ENCODE measurements around the gene USP12. TPM values are rescaled to one million over a fixed set of nuclear protein-coding genes. Genes with fewer than 3 reads are reported as not detected.
"Not testable (repeated sequence)": the region's sequence is repeated elsewhere in the genome, so short reads cannot be mapped to it uniquely, and the experiment has no call there.

USP12 gene
- total and polyA plus RNA-seq, 7 donors: 13.1 to 31.7 (median 23.7) TPM

- 96 to 99% (median 96%) methylated on average over 5 of the region's 5 CpGs for WGBS, 3 donors
- DNase-seq: no peak
- Histone ChIP-seq H3K9me3 (peaks cover 22% of the 10 kb centered on the region), H3K27me3 (ENCODE audit: insufficient read depth in 3 of 3, low read length in 2 of 3) (no peaks in the 10 kb centered on the region), H3K27ac (no peak overlapping the region), H3K4me3 (no peak overlapping the region), H3K36me3 (ENCODE audit: insufficient read depth in 1 of 2, low read depth in 1 of 2) (no peaks in the 10 kb centered on the region), H3K4me1 (peaks cover 40% of the 10 kb centered on the region)
- no peak for ATAC-seq
- TF ChIP-seq CTCF (IDR thresholded peaks at IDR 0.05): no peak
- intact Hi-C loops (cut with DNase I): no loop called here
These were observed 29.9 kb downstream of the USP12 start for GRCh38 chr13:27141746-27142145.

- H3K36me3 ChIP-seq (ENCODE audit: insufficient read depth in 1 of 2, low read depth in 1 of 2); ATAC-seq; H3K27ac ChIP-seq; intact Hi-C loops (cut with DNase I); DNase-seq; H3K4me3 ChIP-seq; H3K27me3 ChIP-seq (ENCODE audit: insufficient read depth in 3 of 3, low read length in 2 of 3): not testable (repeated sequence)
- peaks cover 22% of the 10 kb centered on the region for H3K9me3 ChIP-seq
- WGBS, 3 donors: 97 to 98% (median 98%) methylated on average over 5 of the region's 5 CpGs
- peaks cover 39% of the 10 kb centered on the region for H3K4me1 ChIP-seq
These were observed 30.5 kb downstream of the USP12 start for GRCh38 chr13:27141159-27141558.

- TF ChIP-seq CTCF (IDR thresholded peaks at IDR 0.05): no peak
- H3K27me3 ChIP-seq (ENCODE audit: insufficient read depth in 3 of 3, low read length in 2 of 3): no peaks in the 10 kb centered on the region
- peaks cover 42% of the 10 kb centered on the region for H3K4me1 ChIP-seq
- intact Hi-C loops (cut with DNase I): no loop called here
- H3K27ac ChIP-seq: no peak overlapping the region
- H3K4me3 ChIP-seq: no peak overlapping the region
- ATAC-seq: no peak
- WGBS, 3 donors: 91 to 94% (median 92%) methylated on average over 4 of the region's 4 CpGs
- H3K9me3 ChIP-seq: peaks cover 22% of the 10 kb centered on the region
- DNase-seq: no peak
- H3K36me3 ChIP-seq (ENCODE audit: insufficient read depth in 1 of 2, low read depth in 1 of 2): no peaks in the 10 kb centered on the region
These were observed 31.6 kb downstream of the USP12 start for GRCh38 chr13:27140060-27140459.

- ATAC-seq (no peak), DNase-seq (no peak)
- intact Hi-C loops (cut with DNase I): no loop called here
- Histone ChIP-seq H3K9me3 (peaks cover 22% of the 10 kb centered on the region), H3K36me3 (ENCODE audit: insufficient read depth in 1 of 2, low read depth in 1 of 2) (no peaks in the 10 kb centered on the region), H3K4me3 (no peak overlapping the region), H3K27ac (no peak overlapping the region), H3K4me1 (peaks cover 47% of the 10 kb centered on the region), H3K27me3 (ENCODE audit: insufficient read depth in 3 of 3, low read length in 2 of 3) (no peaks in the 10 kb centered on the region)
- TF ChIP-seq CTCF (IDR thresholded peaks at IDR 0.05): no peak
- WGBS, 3 donors: 97 to 100% (median 97%) methylated on average over 2 of the region's 2 CpGs
These were observed 32.0 kb downstream of the USP12 start for GRCh38 chr13:27139565-27139964.

GRCh38 chr13:27138457-27139093 lies 33.0 kb downstream of the USP12 start:
- Histone ChIP-seq H3K27ac (peak overlapping the region; percentile 66), H3K9me3 (peaks cover 17% of the 10 kb centered on the region), H3K36me3 (ENCODE audit: insufficient read depth in 1 of 2, low read depth in 1 of 2) (no peaks in the 10 kb centered on the region), H3K27me3 (ENCODE audit: insufficient read depth in 3 of 3, low read length in 2 of 3) (no peaks in the 10 kb centered on the region), H3K4me3 (no peak overlapping the region), H3K4me1 (peaks cover 55% of the 10 kb centered on the region)
- ATAC-seq: no peak
- intact Hi-C loops (cut with DNase I): no loop called here
- 78 to 89% (median 78%) methylated on average over 4 of the region's 4 CpGs for WGBS, 3 donors
- TF ChIP-seq CTCF (IDR thresholded peaks at IDR 0.05): no peak
- no peak for DNase-seq

Data from psoas muscle (tissue), 8 donors.